Brain microvascular endothelial cell (primary cell): ENCODE data around the gene CACNA1I.

Experiments
- DNase-seq: peaks from one replicate; pipeline ENCODE4 v3.0.0-alpha.2; 2020
- H3K27ac ChIP-seq: fragments of 250-450 bp; sonication (Bioruptor Pico); 2 replicates; pipeline ENCODE4 v1.5.1; 2020; ENCODE audit warnings: mild to moderate bottlenecking, moderate library complexity
- H3K27me3 ChIP-seq: fragments of 250-450 bp; sonication (Bioruptor Pico); replicated peaks from 2 replicates; pipeline ENCODE4 v1.5.1; 2020; ENCODE audit warnings: mild to moderate bottlenecking
- H3K36me3 ChIP-seq: fragments of 250-450 bp; sonication (Bioruptor Pico); replicated peaks from 2 replicates; pipeline ENCODE4 v1.5.1; 2020; ENCODE audit warnings: mild to moderate bottlenecking
- H3K4me3 ChIP-seq: 2 replicates; pipeline ENCODE4 v1.5.1; 2011; ENCODE audit warnings: low read depth, mild to moderate bottlenecking, control low read depth, low read length, moderate library complexity
- in situ Hi-C: cut with HindIII; loops from 2 replicates; pipeline ENCODE4 v1.10.0; 2017; ENCODE audit warnings: low sequenced_read_pairs, low pct_ligation_motif_present
- TF ChIP-seq, protein P1 (sequence below): IDR thresholded peaks from 2 replicates; pipeline ENCODE4 v1.5.1; 2011; ENCODE audit warnings: low read depth, mild to moderate bottlenecking, moderate library complexity, low read length, control low read depth, inconsistent platforms; ENCODE audit errors: missing control alignments

CACNA1I gene

DNA sequence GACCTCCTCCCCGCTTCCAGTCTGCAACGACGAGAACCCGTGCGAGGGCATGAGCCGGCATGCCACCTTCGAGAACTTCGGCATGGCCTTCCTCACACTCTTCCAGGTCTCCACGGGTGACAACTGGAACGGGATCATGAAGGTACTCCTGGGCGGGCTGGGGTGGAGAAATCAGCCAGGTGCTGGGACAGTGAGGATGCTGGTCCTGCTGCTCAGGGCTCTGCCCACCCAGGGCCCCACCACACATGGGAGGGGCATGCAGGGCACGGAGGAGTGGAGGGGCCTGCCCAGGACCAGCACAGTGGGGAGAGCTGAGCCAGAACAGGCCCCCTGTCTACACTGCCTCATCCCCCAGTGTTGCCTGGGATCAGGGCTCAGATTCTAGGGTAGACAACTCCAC is 107.4 kb downstream of the CACNA1I start:
- in situ Hi-C loops = no loop called here
- no peak for DNase-seq
- Histone ChIP-seq H3K36me3 (no peaks in the 10 kb centered on the region), H3K27me3 (no peaks in the 10 kb centered on the region), H3K4me3 (no peak overlapping the region), H3K27ac (no peak overlapping the region)
- TF ChIP-seq, protein P1, sequence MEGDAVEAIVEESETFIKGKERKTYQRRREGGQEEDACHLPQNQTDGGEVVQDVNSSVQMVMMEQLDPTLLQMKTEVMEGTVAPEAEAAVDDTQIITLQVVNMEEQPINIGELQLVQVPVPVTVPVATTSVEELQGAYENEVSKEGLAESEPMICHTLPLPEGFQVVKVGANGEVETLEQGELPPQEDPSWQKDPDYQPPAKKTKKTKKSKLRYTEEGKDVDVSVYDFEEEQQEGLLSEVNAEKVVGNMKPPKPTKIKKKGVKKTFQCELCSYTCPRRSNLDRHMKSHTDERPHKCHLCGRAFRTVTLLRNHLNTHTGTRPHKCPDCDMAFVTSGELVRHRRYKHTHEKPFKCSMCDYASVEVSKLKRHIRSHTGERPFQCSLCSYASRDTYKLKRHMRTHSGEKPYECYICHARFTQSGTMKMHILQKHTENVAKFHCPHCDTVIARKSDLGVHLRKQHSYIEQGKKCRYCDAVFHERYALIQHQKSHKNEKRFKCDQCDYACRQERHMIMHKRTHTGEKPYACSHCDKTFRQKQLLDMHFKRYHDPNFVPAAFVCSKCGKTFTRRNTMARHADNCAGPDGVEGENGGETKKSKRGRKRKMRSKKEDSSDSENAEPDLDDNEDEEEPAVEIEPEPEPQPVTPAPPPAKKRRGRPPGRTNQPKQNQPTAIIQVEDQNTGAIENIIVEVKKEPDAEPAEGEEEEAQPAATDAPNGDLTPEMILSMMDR = no peak

DNA sequence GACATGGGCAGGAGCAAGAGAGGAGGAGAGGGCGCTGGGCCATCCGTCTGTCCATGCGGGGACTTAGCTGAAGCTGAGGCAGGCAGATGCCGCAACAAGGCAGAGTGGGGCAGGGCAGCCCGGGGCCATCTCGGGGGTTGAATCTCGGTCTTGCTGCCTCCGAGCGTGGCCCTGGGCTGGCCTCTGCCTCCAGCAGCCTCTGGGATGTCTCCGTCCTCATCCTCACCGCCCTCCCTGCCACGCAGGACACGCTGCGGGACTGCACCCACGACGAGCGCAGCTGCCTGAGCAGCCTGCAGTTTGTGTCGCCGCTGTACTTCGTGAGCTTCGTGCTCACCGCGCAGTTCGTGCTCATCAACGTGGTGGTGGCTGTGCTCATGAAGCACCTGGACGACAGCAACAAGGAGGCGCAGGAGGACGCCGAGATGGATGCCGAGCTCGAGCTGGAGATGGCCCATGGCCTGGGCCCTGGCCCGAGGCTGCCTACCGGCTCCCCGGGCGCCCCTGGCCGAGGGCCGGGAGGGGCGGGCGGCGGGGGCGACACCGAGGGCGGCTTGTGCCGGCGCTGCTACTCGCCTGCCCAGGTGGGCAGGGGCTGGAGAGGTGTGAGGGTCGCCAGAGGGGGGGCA is 108.4 kb downstream of the CACNA1I start:
- no peak for DNase-seq
- in situ Hi-C loops = no loop called here
- Histone ChIP-seq H3K27ac (no peak overlapping the region), H3K36me3 (no peaks in the 10 kb centered on the region), H3K27me3 (no peaks in the 10 kb centered on the region), H3K4me3 (no peak overlapping the region)
- TF ChIP-seq, protein P1 = no peak

GRCh38 chr22:39679652-39680051 is 109.1 kb downstream of the CACNA1I start:
- Histone ChIP-seq H3K27me3 (peaks cover 6% of the 10 kb centered on the region), H3K36me3 (no peaks in the 10 kb centered on the region), H3K4me3 (no peak overlapping the region), H3K27ac (no peak overlapping the region)
- in situ Hi-C loops = no loop called here
- no peak for DNase-seq
- TF ChIP-seq, protein P1 = no peak

DNA sequence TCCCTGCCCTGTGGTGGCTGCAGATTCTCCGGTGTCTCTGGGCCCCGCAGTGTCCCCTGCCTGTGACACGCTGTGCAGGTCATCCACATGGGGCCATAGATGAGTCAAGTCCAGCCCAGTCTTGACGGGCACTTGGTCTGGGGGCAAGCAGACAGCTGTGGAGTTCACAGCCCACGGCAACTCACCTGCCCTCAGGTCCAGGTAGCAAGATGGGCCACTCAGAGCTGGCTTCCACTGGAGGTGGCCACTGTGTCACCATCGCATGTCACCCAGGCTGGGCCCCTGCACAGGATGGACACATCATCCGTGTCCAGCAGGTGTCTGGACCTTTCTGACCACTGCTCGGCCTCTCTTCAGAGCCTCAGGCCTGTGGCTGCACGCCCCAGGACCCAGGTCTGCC is 109.9 kb downstream of the CACNA1I start:
- Histone ChIP-seq H3K4me3 (no peak overlapping the region), H3K27me3 (peaks cover 11% of the 10 kb centered on the region), H3K36me3 (no peaks in the 10 kb centered on the region), H3K27ac (no peak overlapping the region)
- no peak for DNase-seq
- in situ Hi-C loops = no loop called here
- TF ChIP-seq, protein P1 = no peak

DNA sequence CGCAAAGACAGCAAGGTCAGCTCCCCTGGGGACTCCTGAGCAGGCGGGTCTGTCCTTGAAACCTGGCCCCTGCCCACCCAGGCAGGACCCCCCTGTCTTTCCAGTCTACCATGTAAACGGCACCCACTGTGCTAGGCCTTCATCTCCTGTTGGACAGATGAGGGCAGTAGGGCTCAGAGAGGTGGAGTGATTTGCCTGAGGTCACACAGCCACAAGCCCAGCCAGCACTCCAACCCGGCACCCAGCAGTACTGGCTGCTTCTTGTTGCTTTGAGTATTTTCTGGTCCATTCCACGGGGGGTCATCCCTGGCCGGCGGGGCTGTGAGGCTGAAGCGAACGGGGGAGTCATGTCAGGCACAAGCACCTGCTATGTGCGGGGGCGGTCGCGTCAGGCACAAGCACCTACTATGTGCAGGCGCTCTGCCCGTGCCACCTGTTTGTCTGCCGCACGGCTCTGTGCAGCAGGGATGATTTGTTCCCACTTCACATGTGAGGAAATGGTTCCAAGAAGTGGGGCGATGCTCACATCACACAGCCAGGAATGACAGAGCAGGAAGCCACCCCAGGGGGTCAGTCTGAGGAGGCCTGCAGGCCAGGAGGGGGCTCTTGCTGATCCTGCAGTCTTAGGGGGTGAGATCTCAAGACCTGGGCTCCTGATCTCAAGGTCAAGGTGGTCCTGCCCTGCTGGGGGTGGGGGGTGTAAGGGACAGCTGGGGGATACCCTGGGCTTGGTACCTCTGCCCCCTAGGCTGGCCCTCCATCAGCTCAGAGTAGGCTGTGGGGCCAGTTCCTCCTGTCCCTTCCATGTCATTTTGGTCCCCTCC is 110.7 kb downstream of the CACNA1I start:
- TF ChIP-seq, protein P1 = no peak
- DNase-seq = no peak
- no peak overlapping the region for H3K27ac ChIP-seq
- no peaks in the 10 kb centered on the region for H3K36me3 ChIP-seq
- in situ Hi-C loops = no loop called here
- no peak overlapping the region for H3K4me3 ChIP-seq
- H3K27me3 ChIP-seq = peaks cover 17% of the 10 kb centered on the region
